HFFc6 (cell line): ENCODE measurements around the gene LHPP. TPM values are rescaled to one million over a fixed set of nuclear protein-coding genes. Genes with fewer than 3 reads are reported as not detected.

Experiments
- DNase-seq: peaks from one replicate; pipeline ENCODE4 v3.0.0-alpha.2; 2018
- H3K27ac Mint-ChIP-seq: 2 replicates; pipeline ENCODE4 v1.8.0; 2020; ENCODE audit warnings: mild to moderate bottlenecking, mixed read lengths
- H3K27me3 Mint-ChIP-seq: 2 replicates; pipeline ENCODE4 v1.8.0; 2021; ENCODE audit warnings: mild to moderate bottlenecking, moderate library complexity, mixed read lengths; ENCODE audit not compliant: insufficient read depth
- H3K36me3 Mint-ChIP-seq: 2 replicates; pipeline ENCODE4 v1.8.0; 2021; ENCODE audit warnings: low read depth, mixed read lengths
- H3K4me1 Mint-ChIP-seq: 2 replicates; pipeline ENCODE4 v1.8.0; 2020; ENCODE audit warnings: low read depth, mixed read lengths
- H3K4me3 Mint-ChIP-seq: 2 replicates; pipeline ENCODE4 v1.8.0; 2020; ENCODE audit warnings: mild to moderate bottlenecking, moderate library complexity, mixed read lengths
- H3K9me3 Mint-ChIP-seq: 2 replicates; pipeline ENCODE4 v1.8.0; 2020; ENCODE audit warnings: mild to moderate bottlenecking, mixed read lengths
- CTCF ChIP-seq: fragments of 200-600 bp; sonication (generic); IDR thresholded peaks from 2 replicates; pipeline ENCODE4 v1.5.0; 2021; ENCODE audit warnings: antibody characterized with exemption, mild to moderate bottlenecking
- total RNA-seq, 6 experiments: library from RNA; stranded (reverse); fragmentation: NEBNext Ultra II Directional; extraction: Animal tissue kit (Norgen Biotek cat#: 25700); gene quantifications; 2 replicates in 1 of 6; 3 replicates in 5 of 6; pipeline ENCODE4 v1.2.3, GENCODE V29; 2021

Gene LHPP
- total RNA-seq, 6 experiments from 2014 or later = 12.5 to 17.3 (median 14.0) TPM

- no peak overlapping the region for H3K27ac Mint-ChIP-seq
- no peak for DNase-seq
- H3K27me3 Mint-ChIP-seq = peaks cover 3% of the 10 kb centered on the region
- no peaks in the 10 kb centered on the region for H3K36me3 Mint-ChIP-seq
- H3K4me1 Mint-ChIP-seq = no peaks in the 10 kb centered on the region
- H3K9me3 Mint-ChIP-seq = no peaks in the 10 kb centered on the region
- H3K4me3 Mint-ChIP-seq = no peak overlapping the region
- no peak for TF ChIP-seq CTCF
Observed at GRCh38 chr10:124612611-124613498, 151.2 kb downstream of the LHPP start.

- DNase-seq = no peak
- Mint-ChIP-seq H3K9me3 (no peaks in the 10 kb centered on the region), H3K4me3 (no peak overlapping the region), H3K4me1 (no peaks in the 10 kb centered on the region), H3K27ac (no peak overlapping the region), H3K27me3 (peaks cover 3% of the 10 kb centered on the region), H3K36me3 (no peaks in the 10 kb centered on the region)
- TF ChIP-seq CTCF = no peak
Observed at GRCh38 chr10:124614003-124614659, 152.5 kb downstream of the LHPP start.

GRCh38 chr10:124615259-124615658 lies 153.6 kb downstream of the LHPP start:
- Mint-ChIP-seq H3K27me3 (no peaks in the 10 kb centered on the region; the same call in none of the 2 replicates), H3K4me3 (no peak overlapping the region), H3K4me1 (no peaks in the 10 kb centered on the region), H3K9me3 (no peaks in the 10 kb centered on the region), H3K36me3 (no peaks in the 10 kb centered on the region), H3K27ac (no peak overlapping the region)
- DNase-seq = no peak
- TF ChIP-seq CTCF = no peak

- Mint-ChIP-seq H3K4me1 (no peaks in the 10 kb centered on the region), H3K4me3 (no peak overlapping the region), H3K9me3 (no peaks in the 10 kb centered on the region), H3K27ac (no peak overlapping the region), H3K36me3 (no peaks in the 10 kb centered on the region), H3K27me3 (no peaks in the 10 kb centered on the region; the same call in none of the 2 replicates)
- no peak for DNase-seq
- no peak for TF ChIP-seq CTCF
Observed at GRCh38 chr10:124616040-124616835, 154.6 kb downstream of the LHPP start.

- no peak for TF ChIP-seq CTCF
- no peak for DNase-seq
- Mint-ChIP-seq H3K27ac (no peak overlapping the region), H3K4me1 (no peaks in the 10 kb centered on the region), H3K36me3 (no peaks in the 10 kb centered on the region), H3K4me3 (no peak overlapping the region), H3K9me3 (no peaks in the 10 kb centered on the region), H3K27me3 (no peaks in the 10 kb centered on the region; the same call in none of the 2 replicates)
Observed at GRCh38 chr10:124616836-124617130, 155.2 kb downstream of the LHPP start.
